HG03432 (cell line): ENCODE measurements around the gene ZNF385B.

ENCODE experiments used
- ATAC-seq: cut with Tn5 transposase; IDR thresholded peaks from one replicate; pipeline ENCODE4 v1.9.1; 2021; ENCODE audit warnings: mild to moderate bottlenecking, moderate library complexity; ENCODE audit not compliant: unreplicated experiment

The ZNF385B gene

DNA sequence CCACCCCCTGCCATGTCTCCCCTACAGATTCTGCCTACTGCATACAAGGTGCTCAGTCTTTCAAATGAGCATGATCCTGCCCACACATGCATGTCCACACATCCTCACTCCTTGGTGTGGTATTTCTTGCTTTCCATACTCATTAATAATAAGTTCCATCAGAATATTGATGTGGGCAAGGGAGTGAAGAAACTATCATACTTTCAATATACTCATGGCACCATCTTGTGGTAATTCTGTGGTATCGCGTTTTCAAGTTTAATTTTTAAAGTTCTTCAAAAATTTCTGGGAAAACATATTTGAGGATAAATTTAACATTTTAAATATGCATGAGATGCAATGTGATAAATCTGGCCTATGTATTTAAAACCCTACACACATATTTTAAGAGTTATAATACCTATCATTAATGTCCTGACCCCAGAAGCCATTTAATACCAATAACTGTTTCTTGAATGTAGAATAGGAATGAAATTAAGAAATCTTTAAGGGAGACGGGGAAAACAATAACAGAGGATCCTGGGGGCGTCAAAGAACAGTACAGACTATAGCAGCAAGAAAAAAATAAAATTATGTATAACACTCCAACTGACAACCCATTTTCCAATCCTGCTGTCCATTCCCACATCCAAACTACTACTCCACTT, 110.1 kb downstream of the ZNF385B start:
- no peak for ATAC-seq

DNA sequence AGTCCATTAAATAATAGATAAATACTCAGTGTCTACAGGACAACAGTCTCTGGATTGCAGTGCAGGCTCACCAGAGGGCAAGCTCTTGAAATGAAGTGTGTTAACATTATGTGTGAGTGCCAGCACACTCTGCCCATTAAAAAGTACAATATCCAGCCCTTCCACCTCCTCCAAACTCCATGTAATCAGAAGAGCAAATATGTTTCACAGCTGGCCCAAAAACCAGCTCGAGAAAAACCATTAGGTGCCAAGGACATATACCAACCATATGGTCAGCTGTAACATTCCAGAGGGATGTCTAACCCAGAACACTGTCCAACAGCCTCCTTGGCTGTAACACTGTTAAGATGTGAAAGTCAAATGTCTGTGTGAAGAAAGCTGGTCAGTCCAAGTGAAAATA, 112.2 kb downstream of the ZNF385B start:
- no peak for ATAC-seq

DNA sequence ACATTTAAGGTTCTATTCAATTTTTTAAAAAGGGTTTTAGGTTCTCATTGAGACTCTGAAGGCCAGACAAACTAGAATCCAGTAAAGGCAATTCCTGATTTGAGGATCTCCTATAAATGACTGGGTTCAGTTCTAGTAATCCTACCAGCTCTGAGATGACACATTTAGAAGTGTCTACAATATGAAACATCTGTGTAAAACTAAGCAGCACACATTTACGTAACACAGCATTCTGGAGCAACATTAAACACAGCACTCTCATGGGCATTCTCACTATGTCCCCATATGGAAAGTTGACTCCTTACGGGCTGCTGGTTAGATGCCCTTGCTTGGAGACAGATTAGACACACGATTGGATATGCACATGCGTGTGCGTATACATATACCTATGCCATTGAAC, 114.4 kb downstream of the ZNF385B start:
- ATAC-seq: no peak

DNA sequence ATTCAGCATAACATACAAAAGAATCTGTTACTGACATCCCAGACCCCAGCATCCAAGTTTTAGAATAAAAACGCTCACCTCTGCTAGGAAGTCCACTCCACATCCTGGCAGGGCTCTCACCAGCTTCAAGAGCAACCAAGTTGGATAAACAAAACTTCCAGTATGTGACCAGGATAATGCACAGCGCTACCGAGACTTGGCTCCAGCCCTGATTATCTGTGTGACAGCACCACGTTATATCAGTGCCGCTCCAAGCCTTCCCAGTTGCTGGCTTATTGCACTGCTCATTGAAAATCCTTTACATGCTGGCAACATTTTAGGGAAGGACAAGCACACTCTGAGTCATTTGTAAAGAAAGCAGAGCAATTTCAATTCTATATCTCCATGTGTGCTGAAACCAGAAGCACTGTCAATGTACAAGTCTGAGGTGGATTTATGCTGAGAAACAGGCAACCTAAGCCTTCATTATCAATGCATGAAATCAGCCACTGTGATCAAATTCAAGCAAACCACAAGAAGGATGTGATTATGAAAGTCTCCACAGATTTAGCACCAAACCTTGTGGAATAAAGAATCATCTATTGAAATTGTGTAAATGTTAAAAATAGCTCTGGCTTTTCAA, 115.7 kb downstream of the ZNF385B start:
- ATAC-seq: no peak

DNA sequence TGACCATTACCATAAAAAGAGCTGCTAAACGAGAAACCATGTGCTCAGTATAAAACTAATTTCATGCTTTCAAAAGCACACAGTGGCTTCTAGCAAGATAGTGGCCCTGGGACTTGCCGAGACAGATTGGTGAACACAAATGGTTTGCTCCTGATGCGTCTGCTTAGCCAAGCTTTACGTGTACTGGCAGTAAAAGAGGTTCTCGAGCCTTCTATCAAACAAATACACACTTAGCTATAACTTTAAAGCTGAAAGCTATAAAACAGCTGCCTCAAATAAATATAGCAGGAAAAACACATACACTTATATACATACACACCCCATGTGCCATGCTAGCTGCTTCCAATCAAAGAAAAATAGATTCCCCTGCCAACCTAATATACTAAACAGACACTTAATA, 117.0 kb downstream of the ZNF385B start:
- ATAC-seq: no peak

DNA sequence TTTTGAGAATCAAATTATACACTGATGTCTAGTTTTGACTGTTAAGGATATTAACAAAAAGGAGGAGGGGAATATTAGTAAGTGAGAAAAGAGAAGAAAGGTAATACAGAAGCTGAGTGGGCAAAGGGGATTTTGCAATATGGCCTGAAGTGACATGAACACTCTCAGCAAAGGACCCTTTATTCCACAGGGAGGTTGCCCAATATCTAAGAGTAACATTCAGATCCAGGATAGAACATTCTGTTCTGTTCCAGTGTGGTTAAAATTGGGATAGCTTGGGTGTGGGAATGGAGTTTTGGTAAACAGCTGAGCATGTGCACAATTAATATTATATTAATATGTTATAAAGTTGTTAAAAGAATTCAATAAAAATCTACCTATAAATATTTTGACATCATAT, 120.1 kb downstream of the ZNF385B start:
- ATAC-seq: no peak

DNA sequence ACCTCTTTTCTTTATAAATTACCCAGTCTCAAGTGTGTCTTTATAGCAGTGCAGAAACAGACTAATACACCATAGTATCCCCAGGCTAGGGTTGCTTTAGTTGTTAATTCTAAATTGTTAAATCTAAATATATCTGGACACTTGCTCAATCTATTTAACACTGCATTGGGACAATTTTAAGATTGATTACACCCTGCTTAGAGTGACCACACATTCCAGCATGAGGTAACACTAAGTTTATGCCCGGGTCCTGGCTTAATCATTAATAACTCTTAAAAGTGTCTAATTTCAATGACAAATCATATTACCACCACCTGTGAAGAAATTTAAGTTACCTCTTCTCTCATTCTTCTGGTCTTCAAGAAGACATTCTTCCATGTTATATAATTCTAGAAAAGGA, 131.4 kb downstream of the ZNF385B start:
- no peak for ATAC-seq

DNA sequence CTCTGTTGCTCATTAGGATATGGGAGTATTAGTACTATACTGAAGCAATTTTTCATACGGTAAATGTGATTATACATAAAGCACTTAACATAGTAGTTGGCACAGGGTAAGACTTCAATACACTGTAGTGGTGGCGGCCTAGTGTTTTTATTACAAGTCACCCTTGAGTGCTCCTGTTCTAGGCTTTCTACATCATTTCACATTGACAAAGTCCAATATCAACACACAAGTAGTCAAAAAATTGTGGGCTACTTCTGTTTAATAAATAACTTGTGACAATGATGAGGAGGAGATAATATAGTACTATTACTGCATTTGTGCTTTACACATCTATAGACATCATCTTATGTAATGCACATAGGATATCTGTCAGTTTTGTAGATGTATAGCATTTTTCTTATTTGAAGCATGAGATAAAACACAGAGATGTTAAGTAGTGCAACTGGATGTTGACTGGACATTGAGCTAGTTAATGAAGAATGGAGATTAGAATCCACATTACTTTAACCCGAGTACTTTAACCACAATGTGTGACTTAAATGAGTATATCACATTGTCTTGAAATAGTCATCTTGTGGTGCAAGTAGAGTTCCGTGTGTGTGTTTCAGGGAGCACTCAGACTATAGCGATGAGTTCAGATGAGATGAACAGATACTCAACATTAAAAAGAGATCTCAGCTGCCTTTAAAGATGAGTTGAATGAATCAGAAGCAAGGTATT, 134.8 kb downstream of the ZNF385B start:
- no peak for ATAC-seq

DNA sequence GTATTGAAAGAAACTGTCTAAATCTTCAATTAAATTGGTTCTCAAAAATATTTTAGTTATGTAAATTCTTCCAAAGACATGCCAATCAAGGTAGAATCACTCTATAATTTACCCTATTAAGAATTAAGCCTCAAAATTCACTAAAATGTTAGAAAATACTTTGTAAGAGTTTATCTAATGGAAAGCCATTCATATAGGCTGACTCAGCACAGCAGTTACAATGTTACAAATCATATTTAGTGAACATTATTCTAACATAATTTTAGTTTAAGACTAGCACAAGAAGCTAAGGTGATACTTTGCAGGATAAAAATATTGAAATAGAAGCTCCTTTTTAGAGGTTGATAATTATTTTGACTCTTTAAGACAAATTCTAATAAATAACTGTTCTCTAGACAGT, 137.0 kb downstream of the ZNF385B start:
- no peak for ATAC-seq

DNA sequence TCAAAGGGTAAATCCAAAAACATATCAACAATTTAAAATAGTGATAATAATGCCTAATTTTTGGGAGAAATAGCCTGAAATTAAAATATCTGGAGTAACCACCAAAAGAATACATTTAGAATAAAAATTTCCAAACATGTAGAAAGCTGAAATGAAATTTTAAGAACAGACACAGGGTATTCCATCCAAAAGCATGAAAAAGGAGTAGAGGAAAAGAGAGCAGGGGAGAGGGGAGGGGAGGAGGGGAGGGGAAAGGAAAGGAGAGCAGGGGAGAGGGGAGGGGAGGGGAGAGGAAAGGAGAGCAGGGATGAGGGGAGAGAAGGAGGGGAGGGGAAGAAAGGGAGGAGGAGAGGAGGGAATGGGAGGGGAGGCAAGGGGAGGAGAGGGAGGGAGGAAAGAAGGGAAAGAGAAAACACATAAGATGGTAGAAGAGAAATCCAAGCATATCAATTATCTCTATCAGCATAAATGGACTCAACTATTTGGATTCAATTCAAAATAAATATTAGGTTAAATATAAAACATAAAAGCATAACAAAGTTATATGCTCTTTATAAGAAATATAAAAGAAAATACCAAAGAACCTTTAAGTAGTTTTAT, 141.1 kb downstream of the ZNF385B start:
- no peak for ATAC-seq

DNA sequence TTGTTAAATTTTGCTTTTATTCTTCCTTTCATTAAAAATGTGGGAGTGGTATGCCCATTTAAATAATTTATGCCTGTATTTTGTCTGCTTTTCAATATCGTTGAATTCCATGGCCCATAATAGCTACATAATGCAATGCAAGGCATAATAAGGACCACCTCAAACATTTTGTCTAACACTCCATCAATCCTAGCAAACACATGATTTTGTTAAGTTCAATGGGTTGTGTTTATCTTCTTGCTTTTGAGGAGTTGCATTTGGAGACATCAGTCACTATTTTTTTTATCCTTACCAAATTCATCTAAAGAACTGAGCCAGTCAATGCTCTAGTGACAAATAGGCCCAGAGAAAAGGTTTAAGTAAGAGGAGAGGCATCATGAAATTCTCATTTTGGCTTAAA, 145.5 kb downstream of the ZNF385B start:
- no peak for ATAC-seq

DNA sequence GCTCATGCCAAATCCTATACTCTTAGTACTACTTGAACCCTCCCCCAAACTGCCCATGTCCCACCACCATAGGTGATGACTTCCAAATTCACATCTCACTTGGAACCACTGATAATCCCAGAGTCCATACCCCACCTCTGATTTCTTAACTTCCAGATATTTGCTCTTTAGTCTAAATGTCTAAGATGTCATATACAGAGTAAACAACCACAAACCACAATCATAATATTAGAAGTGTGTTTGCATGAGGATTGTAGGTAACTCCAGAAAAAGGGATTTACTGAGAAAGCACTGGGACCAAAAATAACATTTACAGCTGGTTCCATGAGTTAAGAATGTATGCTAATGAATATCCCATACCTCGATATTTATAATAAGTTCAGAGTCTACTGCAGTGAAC, 146.2 kb downstream of the ZNF385B start:
- ATAC-seq: no peak

DNA sequence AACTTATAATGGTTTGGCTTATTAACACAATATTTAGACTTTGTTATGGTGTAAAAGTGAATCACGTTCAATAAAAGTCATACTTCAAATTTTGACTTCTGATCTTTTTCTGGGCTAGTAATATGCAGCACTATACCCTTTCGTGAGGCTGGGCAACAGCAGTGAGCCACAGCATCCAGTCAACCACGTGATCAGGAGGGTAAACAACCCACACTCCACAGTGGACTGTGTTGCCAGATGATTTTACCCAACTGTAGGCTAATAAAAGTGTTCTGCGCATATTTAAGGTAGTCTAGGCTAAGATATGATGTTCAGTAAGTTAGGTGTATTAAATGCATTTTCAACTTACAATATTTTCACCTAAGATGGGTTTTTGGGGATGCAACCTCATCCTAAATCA, 148.6 kb downstream of the ZNF385B start:
- no peak for ATAC-seq

DNA sequence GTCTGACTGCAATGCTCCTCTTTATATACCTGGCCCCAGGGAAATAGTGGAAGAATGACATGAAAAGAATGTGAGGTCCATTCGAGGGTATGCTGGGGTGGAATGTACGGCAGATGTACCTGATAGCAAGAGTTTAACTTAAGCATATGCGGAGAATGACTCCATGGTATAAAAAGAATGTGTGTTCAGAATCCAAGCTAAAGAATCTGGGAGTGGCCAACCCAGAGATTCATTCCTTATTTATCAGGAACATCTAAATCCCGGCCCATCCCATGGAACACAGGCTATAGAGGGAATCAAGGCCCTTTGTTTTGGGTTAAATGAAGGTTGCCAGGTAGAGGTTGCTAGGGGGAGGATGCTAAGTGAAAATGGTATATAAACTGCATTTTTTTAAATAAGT, 150.0 kb downstream of the ZNF385B start:
- no peak for ATAC-seq

DNA sequence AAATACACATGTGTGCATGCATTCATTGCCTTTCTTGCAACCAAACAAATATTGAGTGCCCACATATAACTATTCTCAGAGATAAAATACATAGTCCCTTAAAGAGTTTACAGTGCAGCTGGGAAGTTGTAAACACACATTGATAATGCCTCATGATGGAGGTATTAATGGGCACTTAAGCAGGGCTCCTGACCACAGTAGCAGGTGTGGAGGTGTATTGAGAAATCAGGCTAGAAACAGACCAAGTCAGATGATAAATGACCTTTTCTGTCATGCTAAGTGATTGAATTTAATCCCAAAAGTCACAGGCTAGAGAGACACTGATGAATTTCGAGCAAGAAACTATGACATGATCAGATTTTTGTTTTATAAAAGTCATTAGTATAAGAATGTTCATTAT, 157.7 kb downstream of the ZNF385B start:
- no peak for ATAC-seq

DNA sequence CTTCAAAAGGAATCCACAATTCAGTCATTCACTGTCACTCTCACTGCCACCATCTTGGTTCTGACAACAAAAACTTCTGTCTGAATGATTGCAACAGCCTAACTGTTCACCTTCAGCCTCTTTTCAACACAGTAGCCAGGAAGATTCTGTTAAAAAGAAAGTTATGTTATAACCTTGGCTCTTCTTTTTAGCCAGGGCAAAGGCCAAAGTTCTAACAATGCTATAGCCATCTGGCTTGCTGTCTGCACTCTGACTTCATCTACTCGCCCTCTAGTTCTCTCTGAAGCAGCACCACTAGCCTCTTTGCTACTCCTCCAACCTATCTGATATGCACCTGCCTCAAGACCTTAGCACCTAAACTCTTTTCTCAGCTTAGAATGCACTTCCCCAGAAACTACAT, 158.5 kb downstream of the ZNF385B start:
- no peak for ATAC-seq

DNA sequence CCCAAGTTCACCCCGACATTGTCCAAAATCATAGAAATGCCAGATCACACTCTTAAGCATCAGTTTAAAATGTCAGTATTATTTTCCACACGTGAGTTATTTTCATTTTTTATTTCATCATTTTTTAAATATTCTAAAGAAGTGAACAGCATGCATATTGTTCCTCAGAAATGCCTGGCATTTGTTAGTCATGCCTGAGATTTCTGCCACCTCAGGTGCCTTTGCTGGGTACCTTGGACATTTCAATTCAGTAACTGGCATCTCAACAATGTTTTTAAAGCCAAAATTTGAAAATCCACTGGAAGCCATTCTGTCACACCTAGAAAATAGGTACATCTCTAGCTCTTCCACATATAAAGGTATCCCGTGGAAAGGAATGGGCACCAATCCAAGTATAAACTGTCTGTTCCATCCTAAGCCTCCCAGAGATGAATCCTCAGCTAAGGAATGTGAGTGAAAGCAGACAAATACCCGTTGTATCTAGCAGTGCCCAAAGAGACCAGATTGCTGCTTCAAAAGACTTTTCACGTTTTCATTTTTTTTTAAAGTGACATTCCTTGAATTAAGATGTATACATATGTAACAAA, 159.8 kb downstream of the ZNF385B start:
- no peak for ATAC-seq

DNA sequence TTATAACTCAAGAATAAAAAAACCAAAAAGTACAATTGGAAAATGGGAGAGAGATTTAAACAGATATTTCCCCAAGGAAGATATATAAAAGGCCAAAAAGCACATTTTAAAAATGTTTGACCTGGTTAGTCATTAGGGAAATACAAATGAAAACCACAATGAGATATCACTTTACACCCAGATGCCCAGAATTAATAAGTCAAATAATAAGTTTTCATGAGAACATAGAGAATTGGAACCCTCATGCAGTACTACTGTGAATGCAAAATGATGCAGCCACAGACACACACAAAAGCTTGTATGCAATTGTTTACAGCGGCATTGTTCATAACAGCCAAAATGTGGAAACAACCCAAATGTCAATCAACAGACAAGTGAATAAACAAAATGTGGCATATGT, 165.9 kb downstream of the ZNF385B start:
- ATAC-seq: no peak

DNA sequence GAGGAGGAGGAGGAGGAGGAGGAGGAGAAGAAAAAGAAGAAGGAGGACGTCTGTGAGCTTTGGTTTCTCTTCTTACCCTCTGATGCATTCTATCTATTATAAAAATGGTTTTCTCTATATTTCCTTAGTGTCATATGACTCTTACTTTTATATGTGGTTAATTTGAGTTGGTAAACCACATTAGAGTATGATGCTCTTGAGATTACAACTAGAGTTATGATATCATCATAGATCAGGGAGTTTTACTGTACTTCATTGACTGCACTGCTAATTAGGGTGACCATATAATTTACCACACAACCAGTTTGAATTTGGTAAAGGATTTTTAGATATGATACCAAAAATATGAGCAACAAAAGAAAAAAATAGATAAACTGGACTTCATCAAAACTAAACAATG, 166.4 kb downstream of the ZNF385B start:
- ATAC-seq: no peak

DNA sequence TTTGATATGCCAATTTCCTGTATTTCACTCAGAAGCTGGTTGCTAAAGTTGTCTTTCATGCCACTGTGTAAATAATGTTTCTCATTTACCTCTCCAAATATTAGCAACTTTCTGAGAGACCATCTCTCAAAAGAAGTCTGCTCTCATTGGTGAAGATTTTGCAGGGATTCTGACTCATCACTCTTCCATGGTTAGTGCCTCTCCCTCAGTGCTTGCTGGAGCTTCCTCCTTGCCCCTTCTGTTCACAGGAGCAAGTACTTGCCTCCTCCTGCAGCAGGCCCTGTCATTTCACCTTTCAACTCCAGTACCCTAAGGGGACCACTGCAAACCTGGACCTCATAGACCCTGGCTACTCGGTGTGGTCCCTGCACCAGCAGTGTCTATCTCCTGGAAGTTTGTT, 168.8 kb downstream of the ZNF385B start:
- ATAC-seq: no peak

DNA sequence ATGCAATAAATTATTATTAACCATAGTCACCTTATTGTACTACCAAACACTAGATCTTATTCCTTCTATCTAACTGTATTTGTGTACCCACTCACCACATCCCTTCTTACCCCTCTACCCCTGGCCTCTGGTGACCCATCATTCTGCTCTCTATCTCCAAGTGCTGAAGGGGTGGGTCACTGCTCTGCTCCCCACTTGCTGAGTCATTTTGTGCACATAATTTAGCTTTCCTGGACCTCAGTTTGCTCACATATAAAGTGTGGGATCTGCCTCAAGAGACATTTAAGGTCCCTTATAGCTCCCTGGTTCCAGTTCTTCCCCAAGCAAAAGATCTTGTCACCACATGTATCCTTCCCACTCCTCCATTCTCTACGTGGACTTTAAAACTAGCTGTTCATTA, 169.4 kb downstream of the ZNF385B start:
- ATAC-seq: no peak

DNA sequence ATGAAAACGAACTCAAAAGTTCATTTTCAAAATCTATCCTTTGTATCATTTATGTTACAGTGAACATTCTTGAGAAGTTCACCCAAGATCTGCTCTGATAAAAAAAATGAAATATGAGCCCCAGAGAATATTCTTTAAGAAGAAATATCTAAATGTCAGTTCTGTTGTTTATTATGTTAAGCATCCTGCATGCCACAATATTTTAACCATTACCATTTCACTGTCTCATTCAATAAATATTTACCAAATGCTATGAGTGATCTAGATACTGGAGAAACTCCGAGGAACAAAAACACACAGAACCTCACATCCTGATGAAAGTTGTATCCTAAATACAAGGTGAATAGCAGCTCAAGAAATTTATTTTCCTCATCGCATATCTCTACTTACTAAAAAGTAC, 170.2 kb downstream of the ZNF385B start:
- ATAC-seq: no peak
